Kasumi-1 (cell line): ENCODE measurements around the gene NMNAT3.
A peak's percentile ranks its signal among the peaks of the same experiment; 100 is the strongest.
"Not testable (repeated sequence)": the region's sequence is repeated elsewhere in the genome, so short reads cannot be mapped to it uniquely, and the experiment has no call there.

Experiments used
- DNase-seq, 2 experiments: peaks; one replicate each; lab custom pipeline; 2025; lab: John Stamatoyannopoulos, UW

Gene NMNAT3

GRCh38 chr3:139636511-139636910 lies 41.3 kb downstream of the NMNAT3 start:
- DNase-seq: no peak

GRCh38 chr3:139634111-139634635 lies 43.6 kb downstream of the NMNAT3 start:
- no peak for DNase-seq

GRCh38 chr3:139633511-139633910 lies 44.3 kb downstream of the NMNAT3 start:
- no peak for DNase-seq

GRCh38 chr3:139630542-139630941 lies 47.2 kb downstream of the NMNAT3 start:
- DNase-seq: no peak

- peak; percentile 40 to 66 for DNase-seq
Observed at GRCh38 chr3:139629033-139629432, 48.7 kb downstream of the NMNAT3 start.

GRCh38 chr3:139627759-139628158 lies 50.0 kb downstream of the NMNAT3 start:
- DNase-seq: no peak

- DNase-seq: no peak
Observed at GRCh38 chr3:139620438-139620837, 57.3 kb downstream of the NMNAT3 start.

GRCh38 chr3:139619484-139619883 lies 58.3 kb downstream of the NMNAT3 start:
- DNase-seq: peak; percentile 44 to 55

- no peak for DNase-seq
Observed at GRCh38 chr3:139617672-139618268, 60.0 kb downstream of the NMNAT3 start.

- no peak for DNase-seq
Observed at GRCh38 chr3:139611528-139611927, 66.2 kb downstream of the NMNAT3 start.

GRCh38 chr3:139610886-139611285 lies 66.9 kb downstream of the NMNAT3 start:
- no peak for DNase-seq

- DNase-seq: no peak
Observed at GRCh38 chr3:139608924-139609323, 68.8 kb downstream of the NMNAT3 start.

- no peak for DNase-seq
Observed at GRCh38 chr3:139608108-139608380, 69.7 kb downstream of the NMNAT3 start.

GRCh38 chr3:139607257-139608107 lies 70.3 kb downstream of the NMNAT3 start:
- DNase-seq: no peak

GRCh38 chr3:139602003-139602402 lies 75.8 kb downstream of the NMNAT3 start:
- DNase-seq: no peak

- DNase-seq: no peak
Observed at GRCh38 chr3:139601191-139601961, 76.4 kb downstream of the NMNAT3 start.

GRCh38 chr3:139597947-139598346 lies 79.8 kb downstream of the NMNAT3 start:
- no peak for DNase-seq

GRCh38 chr3:139591186-139591585 lies 86.6 kb downstream of the NMNAT3 start:
- DNase-seq: not testable (repeated sequence)

- DNase-seq: peak; percentile 38 to 47
Observed at GRCh38 chr3:139588450-139588849, 89.3 kb downstream of the NMNAT3 start.

GRCh38 chr3:139587797-139588196 lies 90.0 kb downstream of the NMNAT3 start:
- no peak for DNase-seq

GRCh38 chr3:139586420-139587017 lies 91.3 kb downstream of the NMNAT3 start:
- no peak for DNase-seq

GRCh38 chr3:139585820-139586219 lies 92.0 kb downstream of the NMNAT3 start:
- DNase-seq: no peak
